Measurements from ENCODE around the gene MAPKAP1.

Gene MAPKAP1

DNA sequence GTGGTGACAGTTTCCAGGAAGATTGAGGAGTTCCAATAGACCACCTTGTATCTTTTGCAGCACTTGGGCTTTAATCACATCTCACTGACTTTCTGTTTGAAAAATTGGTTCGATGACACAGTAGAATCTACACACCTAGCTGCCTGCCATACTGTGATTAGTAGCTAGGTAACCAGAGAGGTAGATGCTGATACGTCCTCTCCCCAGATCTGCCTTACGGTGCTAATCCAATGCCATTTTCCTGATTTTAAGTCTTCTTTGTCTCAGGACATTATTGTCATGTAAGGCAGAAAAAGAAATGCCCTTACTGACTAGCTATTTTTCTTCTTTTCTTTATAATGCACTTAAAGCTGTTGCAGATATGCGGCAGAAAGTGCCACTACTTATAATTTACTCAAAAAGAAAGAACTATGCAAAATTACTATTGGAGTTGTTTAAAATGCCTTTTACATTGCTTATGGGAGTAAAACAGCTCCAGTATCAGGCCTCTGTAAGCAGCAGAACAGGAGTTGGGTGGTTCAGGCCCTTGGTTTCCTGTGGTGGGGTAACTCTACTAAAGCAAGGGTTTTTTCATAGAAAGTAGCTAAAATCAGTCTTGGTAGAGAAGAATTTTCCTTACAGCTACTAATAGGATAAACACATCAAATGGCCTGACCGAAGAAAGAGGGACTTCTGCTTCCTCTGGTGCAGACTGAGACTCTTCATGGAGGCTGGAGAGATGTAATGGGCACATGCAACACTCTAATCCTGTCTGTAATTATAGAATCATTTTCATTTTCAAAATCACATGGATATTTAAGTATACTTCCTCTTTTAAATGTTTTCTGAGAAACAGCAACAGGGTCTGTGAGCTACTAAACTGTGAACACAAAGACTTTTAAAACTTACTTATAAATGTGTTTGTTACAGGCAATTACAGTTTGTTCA lies 177.2 kb downstream of the MAPKAP1 start:
- DNase-seq, result peak; percentile 90

DNA sequence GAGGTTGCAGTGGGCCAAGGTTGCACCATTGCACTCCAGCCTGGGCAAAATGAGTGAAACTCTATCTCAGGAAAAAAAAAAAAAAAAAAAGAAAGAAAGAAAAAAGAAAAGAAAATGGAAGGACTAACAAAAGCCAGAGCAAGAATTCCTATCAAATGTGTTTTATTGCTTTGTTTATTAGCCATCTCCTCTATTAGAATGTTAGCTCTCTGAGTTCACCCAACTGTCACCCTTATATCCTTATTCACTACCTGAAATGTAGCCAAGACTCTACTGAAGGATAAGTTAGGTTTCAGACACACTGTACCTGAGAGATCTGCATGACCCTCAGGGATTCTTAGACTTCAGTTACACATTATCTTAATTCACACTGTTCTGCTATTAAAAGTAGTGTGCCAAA lies 177.9 kb downstream of the MAPKAP1 start:
- DNase-seq, result no peak

DNA sequence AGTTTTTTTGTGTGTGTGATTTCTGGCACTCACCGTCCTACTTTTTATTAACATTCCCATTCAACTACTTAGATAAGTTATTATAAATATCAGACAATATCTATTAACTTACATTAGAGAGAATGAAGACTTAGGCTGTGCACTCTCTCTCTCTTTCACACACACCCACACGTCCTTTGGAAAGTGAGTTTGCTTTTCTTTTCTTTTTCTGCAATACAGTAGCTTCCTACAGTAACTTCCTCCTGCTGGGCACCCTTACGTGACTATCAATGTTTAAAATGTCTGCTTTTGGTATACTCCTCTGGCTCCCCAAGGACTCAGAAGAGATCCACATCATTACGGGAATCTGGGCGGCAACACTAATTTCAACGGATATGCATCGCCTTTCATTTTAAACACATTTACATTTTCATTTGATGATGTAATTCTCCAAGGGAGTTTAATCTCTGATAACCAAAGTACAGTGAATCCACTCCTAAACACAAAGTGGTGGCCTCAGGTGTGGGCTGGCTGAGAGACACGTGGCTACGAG lies 179.5 kb downstream of the MAPKAP1 start:
- peak; percentile 85 for DNase-seq

DNA sequence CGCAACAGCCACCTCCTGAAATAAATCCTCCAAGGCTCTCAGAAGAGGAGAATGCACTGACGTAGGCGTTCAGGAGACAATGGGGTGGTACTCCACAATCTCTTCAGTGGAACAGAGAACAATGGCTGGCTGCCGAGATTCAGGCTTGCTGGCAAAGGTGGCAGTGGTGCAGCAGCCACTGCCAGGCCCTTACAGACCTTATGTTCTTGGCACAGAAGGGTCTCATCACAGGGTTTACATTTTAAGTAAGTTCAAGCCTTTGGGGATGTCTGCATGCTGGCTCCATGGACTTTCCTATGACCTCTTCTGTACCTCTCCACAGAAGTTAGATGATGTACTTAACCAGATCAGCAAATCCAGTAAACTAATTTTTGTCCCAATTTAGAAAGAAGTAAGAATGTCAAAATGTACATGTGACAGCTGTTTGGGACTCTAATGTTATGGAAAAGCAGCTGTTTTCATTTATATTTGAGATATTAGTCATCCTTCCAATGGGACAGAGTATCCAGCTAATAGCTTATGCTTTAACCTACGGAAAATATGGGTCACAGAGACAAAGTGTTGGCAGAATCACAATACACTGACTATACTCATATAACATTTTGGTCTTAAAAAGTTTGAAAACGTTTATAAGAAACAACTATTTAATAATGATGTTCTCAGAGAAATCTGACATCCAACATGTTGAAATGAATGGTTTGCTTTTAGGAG lies 180.9 kb downstream of the MAPKAP1 start:
- no peak for DNase-seq

DNA sequence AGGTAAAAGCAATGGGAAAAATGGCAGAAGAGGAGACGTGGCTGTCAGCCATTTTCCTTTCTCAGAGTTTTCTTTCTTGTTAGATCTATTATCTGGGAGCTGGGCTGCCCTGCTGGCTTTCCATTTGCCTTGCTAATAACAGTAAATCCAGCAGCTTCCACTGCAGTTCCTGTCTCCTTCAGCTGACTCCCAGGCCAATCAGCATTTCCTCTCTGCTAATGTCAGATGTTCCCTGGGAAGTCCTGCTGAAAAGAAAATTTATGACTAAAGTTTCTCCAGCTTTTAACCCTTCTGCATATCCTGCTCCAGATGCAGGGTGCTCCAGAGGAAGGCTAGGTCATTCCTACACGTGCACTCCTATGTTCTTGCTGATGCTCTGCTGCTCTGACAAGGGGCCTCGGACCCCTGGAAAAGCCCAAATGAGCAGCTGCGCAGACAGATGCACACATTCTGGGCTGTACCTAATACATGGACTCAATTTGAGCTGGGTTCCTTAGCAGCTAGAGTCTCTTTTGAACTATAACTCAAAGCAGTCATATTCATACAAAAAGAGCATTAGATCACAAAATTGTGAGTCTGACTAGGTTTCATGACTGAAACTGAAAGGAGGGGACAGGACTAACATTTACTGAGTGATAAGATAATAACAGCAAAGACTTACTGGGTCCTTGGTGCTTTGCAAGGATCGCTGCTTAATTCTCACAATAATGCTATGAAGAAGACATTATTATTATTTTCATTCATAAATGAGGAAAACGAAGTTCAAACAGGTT lies 182.2 kb downstream of the MAPKAP1 start:
- peak; percentile 31 for DNase-seq

DNA sequence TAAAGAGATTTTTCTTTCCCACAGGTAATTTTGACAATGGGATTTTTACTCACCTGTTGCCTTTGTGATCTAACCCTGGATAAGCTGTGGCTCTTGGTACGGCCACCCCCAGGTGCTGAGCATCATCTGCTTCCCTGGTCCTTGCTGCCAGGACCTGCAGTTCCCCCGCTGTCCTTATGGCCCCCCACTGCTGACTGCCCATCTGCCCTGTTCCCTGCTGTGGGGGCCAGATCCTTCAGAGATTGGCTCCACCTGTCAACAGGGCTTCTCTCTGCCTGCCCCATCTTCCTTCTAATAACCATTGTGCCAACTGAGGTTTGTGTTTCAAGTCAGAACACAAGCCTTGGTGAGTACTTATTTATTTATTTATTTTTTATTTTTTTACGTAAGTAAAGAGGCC lies 183.3 kb downstream of the MAPKAP1 start:
- DNase-seq, result no peak

DNA sequence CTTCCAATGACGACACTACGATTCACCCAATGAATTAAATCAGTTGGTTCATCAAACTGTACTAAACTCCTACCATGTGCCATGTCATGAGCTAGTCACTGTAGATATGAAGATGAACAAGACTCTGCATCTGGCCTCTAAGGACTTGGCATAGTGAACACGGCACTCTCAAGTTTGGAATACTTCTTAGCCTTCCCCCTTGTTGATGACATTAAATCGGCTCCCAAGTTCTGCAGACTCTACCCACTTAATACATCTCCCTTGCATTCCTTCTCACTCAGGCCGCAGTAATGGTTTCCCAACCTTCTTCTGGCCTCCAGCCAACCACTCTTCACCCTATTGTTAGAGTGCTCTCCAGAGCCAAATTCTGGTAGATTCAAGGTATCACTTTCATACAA lies 184.7 kb downstream of the MAPKAP1 start:
- peak; percentile 33 for DNase-seq

DNA sequence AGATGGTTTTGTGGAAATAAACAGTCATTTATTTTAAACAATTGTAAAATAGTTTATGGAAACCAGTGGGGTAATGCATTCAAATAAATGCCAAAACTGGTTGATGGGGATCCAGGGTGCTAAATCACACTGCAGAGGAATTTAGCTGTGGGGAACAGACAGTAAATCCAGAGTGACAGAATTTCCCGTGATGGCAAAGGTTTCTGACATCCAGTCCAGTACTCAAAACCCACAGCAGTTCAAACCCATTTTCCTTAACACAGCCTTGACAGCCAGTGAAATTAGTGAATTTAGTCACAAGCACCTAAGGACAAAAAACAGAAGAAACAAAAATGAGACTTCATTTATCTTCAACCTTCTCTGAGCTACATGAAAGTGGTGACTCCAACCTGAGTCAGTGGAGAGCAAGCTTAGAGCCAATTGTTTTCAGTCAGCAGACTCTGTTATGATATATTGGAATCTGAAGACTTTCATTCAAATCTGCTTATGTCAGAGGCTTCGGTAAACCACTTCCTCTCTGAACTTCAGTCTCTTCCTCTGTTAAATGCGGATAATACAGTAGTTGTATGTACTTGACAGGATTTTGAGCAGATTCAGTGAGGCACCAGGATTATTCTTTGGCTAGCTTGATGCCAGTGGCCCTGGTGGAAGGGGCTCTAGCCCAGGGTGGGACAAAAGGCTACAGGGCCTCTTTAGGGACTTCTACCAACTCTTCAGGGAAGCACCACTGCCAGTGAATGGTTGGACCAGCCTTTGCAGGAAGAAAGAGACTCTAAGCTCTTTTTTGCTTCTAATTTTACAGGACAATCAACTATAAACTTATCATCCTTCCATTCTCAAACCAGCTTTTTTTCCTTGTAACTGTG lies 185.3 kb downstream of the MAPKAP1 start:
- peak; percentile 93 for DNase-seq

DNA sequence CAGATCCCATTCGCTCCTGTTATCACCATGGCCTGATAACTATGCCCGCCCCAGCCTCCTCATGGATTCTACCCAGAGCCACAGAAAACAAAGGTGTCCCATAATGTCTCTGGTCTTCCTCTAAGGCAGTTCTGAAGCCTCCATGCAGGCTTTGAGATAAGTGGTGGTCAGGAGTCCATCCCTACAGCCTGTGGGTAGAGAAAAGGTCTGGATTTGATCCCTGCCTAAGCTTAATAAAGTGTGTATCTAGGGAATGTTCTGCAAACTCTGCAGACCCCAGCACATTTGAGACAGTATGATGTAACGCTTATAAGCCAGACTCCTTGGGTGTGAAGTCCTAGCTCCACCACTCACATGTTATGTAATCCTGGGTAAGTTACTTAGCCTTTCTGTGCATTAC lies 187.3 kb downstream of the MAPKAP1 start:
- no peak for DNase-seq

DNA sequence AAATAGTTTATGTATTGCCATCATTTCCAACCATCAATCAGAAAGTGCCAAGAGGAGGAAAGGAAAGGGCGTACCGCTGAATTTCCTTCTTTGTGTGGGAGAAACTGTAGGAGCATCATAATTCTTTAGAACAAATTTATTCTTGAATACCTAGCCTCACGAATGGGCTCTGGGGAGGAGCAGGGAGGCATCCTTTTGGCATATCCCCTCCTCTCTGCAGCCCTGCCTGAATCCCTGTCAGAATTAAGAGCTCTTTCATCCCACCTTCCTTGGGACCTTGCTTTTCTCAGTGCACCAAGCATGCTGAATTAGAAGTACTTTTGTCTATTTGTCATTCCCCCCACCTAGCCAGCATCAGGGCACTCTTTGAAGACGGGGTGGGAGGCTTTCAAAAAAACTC lies 189.4 kb downstream of the MAPKAP1 start:
- DNase-seq, result no peak

DNA sequence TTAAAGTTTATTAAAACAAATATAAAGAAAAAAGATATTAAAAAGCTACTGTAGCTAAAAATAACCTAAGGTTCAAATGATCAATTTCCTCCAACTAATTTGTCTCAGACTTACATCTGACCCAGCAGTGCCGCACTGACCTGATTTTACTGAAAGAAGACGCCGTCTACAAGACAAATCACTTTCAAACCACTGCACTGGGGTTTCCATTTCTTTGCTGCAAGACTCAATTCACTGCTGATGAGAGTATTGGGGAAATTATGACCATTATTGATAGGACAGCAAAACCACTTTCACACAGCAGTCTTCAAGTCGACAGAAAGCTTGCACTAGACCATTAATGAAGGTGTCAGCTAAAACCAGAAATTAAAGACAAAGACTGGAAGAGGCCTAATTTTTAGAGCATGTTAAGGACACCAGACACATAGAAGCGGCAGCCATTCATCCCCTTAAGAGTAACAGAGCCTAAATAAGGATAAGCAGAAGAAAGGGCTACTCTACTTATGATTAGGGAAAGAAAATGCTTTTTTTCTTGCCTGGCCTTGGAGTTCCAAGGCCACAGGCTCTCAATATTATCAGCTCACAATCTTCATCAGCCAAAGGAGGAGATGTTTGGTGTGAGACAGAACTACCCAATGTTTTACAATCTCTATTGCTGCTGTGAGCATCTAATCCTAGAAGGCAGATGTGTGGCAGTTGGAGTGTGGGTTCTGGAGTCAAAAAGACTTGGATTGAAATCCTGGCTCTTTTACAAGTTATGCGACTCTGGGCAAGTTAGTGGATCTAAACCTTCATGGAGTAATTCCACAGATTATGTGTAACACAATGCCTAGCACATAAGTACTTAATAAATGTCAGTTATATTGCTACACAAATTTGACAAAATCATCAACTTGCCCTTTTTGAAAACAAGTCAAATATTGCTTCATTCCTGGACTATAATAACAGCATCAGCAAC lies 190.7 kb downstream of the MAPKAP1 start:
- no peak for DNase-seq

DNA sequence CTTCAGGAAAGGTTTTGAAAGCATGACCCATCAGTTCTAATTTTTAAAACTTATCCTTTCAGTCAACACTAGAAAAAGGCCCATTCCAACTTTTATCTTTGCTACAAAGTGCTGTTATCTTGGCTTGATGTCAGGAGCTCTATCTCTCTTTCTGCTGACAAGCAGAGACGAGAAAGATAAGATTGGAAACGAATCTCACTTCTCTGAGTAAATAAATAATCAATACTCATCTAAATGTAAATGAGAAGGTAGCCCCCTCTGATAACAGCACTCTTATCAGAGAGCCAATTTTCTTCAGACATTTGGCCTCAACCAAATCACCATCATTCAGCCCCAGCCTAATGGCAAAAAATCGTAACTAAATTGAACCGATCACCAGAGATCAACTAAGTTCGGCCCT lies 191.7 kb downstream of the MAPKAP1 start:
- no peak for DNase-seq

DNA sequence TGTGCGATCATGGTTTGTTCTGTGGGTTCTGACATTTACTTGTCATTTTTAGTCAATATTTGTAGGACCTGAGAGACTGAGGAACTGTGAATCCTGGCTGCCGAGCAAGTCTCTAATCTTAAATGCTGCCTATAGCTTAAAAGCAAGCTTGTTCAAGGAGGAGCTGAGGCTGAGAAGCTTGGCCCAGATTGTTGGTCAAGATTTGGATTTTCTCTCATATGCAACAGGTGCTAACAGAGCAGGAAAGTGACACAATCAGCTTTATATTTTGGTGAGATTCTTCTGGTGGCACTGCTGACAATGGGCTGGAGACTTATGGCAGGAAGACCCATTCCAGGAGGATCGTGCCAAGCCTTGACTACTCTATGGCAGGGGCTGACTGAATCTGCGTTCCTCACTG lies 192.5 kb downstream of the MAPKAP1 start:
- no peak for DNase-seq

DNA sequence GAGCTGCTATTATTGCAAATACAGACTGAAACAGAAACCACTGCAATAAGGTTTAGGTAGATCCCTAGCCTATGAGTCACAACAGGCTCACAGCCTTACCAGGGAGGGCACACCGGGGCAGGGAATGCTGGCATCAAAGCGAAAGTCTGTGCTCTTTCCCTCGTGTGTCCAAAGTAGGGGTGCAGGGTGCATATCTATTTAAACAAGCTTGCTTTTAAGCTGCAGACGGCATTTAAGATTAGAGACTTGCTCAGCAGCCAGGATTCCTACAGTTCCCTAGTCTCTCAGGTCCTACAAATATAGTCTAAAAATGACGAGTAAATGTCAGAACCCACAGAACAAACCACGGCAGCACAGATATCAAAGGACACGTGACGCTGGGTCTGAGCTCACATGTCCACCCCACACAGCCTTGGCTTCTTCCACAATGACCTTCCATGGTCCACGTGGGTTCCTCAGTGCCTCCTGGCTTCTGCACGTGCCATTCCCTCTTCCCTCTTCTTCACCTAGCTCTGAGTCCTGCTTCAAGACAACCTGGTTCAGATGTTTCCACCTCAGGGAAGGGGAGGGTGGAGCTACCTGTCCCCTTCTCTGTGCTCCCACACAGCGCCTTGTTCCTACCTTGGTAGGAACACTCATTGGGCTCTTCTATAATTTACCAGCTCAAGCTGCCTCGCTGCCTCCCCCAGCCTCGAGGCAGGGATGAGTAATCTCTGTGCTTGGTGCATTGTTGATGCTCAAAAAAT lies 193.2 kb downstream of the MAPKAP1 start:
- peak; percentile 69 for DNase-seq

DNA sequence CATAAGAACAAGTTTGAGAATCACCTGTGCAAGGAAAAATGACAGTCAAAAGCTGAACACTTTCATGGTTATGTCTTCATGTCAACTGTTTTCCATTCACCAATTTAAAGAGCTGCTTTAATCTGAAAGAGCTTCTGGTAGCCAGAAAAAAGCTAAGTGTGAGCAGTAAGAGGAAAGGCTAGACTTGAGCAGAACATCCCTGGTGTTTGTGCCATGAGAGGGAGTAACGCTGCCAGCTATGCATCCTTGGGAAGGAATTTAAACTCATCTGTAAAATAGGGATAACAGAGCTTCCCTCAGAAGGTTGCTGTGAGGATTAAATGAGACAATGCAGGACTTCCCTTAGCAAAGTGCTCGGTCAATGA lies 193.7 kb downstream of the MAPKAP1 start:
- DNase-seq, result no peak

DNA sequence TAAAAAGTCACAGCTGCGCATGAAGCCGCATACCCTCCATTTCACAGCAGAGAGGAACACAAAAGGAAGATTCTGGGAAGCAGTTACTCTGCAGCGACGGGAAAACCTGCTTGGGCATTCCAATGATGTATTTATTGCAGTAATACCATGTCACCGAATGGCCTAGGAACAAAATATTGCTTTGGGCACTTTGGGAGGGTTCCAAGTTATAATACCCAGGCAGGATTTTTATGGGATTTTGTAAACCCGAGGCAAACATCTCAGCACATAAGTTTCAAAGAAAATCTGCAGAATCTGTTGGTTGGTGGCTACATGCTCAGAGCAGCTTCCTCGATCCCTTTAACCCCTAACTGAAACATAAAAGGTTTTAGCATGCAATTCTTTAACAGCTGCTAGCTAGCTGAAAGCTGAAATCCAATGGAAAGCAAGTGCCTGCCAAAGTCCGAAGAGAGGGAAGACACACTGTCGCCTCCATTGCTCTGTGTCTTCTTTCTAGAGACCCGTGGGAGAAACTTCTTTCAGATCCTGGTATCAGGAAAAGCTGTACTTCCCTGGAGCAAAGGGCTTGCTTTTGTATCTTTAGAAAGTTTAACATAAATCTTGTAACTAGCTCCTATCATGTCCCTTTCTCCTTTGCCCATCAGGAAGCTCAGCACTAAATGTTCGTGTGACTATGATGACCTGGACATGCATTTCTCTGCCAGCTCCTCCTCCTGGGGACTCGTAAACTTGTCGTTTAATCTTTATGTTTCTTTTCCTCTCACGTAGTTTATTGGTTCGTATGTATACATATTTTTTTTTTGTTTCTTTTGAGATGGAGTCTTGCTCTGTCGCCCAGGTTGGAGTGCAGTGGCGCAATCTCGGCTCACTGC lies 195.0 kb downstream of the MAPKAP1 start:
- DNase-seq, result no peak

DNA sequence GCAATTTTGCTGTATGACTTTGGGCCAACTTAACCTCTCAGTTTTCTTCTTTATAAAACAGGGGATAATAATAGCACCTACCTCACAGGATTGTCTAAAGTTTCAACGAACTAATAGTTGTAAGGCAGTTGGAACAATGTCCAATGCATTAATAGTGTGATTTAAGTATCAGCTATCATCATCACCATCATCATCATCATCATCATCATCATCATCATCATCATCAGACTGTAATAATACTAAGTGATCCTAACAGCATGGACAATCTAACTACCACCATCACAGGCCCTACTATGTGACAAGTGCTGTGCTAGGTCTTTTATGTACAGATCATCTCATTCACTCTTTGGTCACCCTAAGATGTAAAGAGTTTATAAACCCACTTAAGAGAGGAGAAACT lies 196.0 kb downstream of the MAPKAP1 start:
- DNase-seq, result no peak

DNA sequence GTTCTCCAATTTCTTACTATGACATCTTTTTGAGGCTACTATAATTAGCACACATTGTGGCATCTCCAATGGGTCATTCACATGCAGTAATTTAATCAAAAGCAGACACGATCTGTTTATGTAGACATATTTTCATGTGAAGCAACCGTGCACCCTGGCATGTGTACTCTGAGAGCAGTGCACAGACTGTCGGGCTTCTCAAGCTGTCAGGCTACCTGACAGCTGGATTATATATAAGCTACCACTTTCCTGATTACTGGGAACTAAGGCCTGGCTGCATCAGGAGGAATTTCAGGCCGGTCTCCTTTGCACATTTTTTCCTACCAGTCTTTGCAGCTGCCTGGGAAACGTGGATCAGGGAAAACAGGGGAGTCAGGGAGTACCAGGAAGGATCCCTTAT lies 197.5 kb downstream of the MAPKAP1 start:
- DNase-seq, result no peak

DNA sequence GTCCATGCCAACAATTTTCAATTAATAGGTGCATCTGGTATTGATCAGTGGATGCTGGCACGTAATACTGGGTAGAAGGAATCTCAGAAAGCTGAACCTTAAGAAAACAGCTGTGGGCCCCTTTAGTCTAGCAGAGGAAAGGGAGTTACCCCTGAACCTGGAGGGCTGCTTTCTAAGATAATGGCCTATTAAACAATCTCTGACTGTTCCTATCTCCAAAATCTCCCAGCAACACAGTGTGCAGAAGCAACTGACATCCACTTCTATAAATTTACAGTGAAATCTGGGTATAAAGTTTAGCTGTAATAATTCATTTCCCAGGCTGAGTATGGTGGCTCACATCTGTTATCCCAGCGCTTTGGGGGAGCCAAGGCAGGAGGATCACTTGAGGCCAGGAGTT lies 198.8 kb downstream of the MAPKAP1 start:
- no peak for DNase-seq
